GM12872 (cell line): ENCODE measurements around the gene UGGT2.

Experiments used
- CTCF ChIP-seq: IDR thresholded peaks from 3 replicates; pipeline ENCODE4 v1.5.1; 2011; ENCODE audit warnings: low read depth, mild to moderate bottlenecking, low read length, moderate library complexity; ENCODE audit not compliant: insufficient read depth

UGGT2 gene

DNA sequence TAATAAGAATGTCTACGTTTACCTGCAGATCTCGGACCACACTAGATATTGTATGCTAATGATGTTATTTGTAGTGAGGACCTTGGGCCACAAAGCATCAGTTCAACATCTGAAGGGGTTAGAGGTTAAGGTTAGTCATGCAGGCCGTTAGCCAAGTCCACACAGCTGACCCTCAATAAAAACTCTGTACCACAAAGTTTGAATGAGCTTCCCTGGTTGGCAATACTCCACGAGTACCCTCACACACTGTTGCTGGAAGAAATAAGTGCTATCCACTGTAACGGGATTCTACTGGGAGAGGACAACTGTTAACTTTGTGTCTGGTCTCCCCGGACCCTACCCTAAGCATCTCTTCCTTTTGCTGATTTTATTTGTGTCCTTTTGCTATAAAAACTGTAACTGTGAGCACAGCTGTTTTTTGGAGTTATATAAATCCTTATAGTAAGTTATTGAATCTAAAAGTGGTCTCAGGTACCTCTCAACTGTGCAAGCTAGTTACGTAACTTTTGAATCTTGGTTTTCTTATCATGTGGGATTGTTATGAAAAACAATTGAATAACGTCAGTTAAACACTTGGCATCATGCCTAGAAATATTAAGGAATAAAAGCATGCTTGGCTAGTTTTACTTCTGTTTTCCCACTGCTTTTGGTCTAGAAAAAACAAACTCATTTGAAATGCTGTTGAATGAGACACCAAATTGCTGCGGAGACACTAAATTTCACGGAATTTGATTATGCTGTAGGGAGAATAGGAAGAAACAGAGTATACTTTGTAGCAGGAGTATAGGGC is 194.7 kb downstream of the UGGT2 start:
- no peak for TF ChIP-seq CTCF

- no peak for TF ChIP-seq CTCF
These were observed 210.3 kb downstream of the UGGT2 start for GRCh38 chr13:95842898-95843297.

DNA sequence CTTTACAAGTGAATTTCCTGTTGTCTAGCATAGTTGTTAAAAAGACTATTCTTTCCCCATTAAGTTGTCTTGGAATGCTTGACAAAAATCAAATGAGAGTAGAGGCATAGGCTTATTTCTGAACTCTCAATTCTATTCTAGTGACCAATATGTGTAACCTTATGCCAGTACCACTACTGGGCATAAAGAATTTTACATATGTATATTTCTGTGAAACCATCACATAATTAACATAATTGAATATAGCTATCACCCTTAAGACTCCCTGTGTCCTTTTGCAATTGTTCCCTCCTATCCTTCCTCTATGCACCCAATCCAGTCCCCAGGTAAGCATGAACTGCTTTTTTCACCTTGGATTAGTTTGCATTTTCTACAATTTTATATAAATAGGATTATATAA is 211.3 kb downstream of the UGGT2 start:
- TF ChIP-seq CTCF: no peak

DNA sequence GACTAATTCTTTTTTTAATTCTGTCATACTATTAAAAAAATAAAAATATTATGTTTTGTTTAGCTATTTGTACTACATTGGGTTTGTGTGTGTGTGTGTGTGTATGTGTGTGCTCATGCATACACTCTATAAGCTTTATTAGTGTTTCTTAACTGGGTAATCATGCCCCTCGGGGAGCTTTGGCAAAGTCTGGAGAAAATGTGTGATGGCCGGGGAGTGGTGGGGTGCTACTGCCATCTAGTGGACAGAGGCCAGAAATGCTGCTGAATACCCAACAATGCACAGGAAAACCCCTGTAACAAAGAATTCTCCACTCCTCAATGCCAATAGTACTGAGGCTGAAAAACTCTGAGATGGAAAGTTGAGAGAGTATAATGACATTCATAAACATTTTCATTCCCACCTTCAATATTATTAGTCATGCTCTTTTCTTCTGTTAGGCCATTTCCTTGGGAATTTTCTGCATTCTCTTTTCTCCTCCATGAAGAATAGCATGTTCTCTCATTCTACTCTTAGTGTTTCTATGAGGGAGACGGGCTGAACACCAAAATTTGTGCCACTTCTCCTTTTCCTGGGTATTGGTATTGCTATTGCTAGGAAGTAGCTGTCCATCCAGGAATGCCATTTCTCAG is 219.0 kb downstream of the UGGT2 start:
- peak; percentile 91 for TF ChIP-seq CTCF

GRCh38 chr13:95833719-95834118 is 219.5 kb downstream of the UGGT2 start:
- no peak for TF ChIP-seq CTCF

DNA sequence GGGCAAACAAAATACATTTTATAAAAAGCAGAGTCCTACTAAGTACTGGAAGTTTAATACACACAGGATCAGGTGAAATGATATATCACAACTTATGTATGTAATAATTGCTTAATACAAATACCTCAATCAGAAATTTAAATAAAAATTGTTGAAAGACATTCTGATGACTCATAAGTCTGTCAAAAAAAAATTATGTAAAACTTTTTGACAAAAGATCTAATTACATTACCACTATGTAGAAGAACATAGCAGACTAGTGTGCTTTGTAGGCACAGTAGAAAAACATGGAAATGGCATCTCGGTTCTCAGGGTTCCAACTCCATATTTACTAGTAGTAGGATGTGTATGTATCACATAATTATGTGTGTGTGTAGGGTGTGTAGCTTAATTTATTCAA is 220.1 kb downstream of the UGGT2 start:
- TF ChIP-seq CTCF: no peak

- no peak for TF ChIP-seq CTCF
These were observed 230.9 kb downstream of the UGGT2 start for GRCh38 chr13:95822303-95822702.
